22Rv1 (cell line): Measurements from ENCODE around the gene SMARCD1.

ENCODE experiments used
- CTCF ChIP-seq: fragments of 450-650 bp; IDR thresholded peaks from 2 replicates; pipeline ENCODE4 v1.5.1; 2017; ENCODE audit warnings: mild to moderate bottlenecking
- ZFX ChIP-seq: fragments of 450-650 bp; IDR thresholded peaks from 2 replicates; pipeline ENCODE4 v1.6.1; 2017; ENCODE audit warnings: antibody characterized with exemption, borderline replicate concordance

- TF ChIP-seq CTCF (no peak), ZFX (no peak)
Measured at GRCh38 chr12:50117057-50117622, 32.0 kb downstream of the SMARCD1 start.
